ENCODE data around the gene CASQ1.

GRCh38 chr1:160193091-160193819, 2.9 kb downstream of the CASQ1 start:
- TF ChIP-seq, protein P1, sequence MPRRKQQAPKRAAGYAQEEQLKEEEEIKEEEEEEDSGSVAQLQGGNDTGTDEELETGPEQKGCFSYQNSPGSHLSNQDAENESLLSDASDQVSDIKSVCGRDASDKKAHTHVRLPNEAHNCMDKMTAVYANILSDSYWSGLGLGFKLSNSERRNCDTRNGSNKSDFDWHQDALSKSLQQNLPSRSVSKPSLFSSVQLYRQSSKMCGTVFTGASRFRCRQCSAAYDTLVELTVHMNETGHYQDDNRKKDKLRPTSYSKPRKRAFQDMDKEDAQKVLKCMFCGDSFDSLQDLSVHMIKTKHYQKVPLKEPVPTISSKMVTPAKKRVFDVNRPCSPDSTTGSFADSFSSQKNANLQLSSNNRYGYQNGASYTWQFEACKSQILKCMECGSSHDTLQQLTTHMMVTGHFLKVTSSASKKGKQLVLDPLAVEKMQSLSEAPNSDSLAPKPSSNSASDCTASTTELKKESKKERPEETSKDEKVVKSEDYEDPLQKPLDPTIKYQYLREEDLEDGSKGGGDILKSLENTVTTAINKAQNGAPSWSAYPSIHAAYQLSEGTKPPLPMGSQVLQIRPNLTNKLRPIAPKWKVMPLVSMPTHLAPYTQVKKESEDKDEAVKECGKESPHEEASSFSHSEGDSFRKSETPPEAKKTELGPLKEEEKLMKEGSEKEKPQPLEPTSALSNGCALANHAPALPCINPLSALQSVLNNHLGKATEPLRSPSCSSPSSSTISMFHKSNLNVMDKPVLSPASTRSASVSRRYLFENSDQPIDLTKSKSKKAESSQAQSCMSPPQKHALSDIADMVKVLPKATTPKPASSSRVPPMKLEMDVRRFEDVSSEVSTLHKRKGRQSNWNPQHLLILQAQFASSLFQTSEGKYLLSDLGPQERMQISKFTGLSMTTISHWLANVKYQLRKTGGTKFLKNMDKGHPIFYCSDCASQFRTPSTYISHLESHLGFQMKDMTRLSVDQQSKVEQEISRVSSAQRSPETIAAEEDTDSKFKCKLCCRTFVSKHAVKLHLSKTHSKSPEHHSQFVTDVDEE (CRISPR knock-in tag; IDR thresholded peaks at IDR 0.05): no peak
- TF ChIP-seq PATZ1 (CRISPR knock-in tag; IDR thresholded peaks at IDR 0.05; ENCODE audit: borderline replicate concordance) (no peak), ZNF70 (CRISPR knock-in tag; IDR thresholded peaks at IDR 0.05) (no peak), SNAI2 (CRISPR knock-in tag; IDR thresholded peaks at IDR 0.05) (no peak), RARB (CRISPR knock-in tag; IDR thresholded peaks at IDR 0.05) (no peak), ISL1 (CRISPR knock-in tag; IDR thresholded peaks at IDR 0.05) (no peak), TOX (CRISPR knock-in tag; IDR thresholded peaks at IDR 0.05; ENCODE audit: borderline replicate concordance) (no peak), ARNTL (CRISPR knock-in tag; IDR thresholded peaks at IDR 0.05; ENCODE audit: borderline replicate concordance, low read depth) (no peak)
- TF ChIP-seq, protein P2, sequence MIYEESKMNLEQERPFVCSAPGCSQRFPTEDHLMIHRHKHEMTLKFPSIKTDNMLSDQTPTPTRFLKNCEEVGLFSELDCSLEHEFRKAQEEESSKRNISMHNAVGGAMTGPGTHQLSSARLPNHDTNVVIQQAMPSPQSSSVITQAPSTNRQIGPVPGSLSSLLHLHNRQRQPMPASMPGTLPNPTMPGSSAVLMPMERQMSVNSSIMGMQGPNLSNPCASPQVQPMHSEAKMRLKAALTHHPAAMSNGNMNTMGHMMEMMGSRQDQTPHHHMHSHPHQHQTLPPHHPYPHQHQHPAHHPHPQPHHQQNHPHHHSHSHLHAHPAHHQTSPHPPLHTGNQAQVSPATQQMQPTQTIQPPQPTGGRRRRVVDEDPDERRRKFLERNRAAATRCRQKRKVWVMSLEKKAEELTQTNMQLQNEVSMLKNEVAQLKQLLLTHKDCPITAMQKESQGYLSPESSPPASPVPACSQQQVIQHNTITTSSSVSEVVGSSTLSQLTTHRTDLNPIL (CRISPR knock-in tag; IDR thresholded peaks at IDR 0.05; ENCODE audit: low read depth): no peak

Data from SK-N-SH treated with all-trans-retinoic acid at 6 μM for 48 hours (cell line).